ENCODE data around the gene POU3F2. TPM values are rescaled to one million over a fixed set of nuclear protein-coding genes. Genes with fewer than 3 reads are reported as not detected.
A peak's percentile ranks its signal among the peaks of the same experiment; 100 is the strongest.

The POU3F2 gene
- total and polyA plus RNA-seq, 2 donors (not counting 3 experiments of a cell fraction or from before 2014, with no cell fraction given) = not detected

DNA sequence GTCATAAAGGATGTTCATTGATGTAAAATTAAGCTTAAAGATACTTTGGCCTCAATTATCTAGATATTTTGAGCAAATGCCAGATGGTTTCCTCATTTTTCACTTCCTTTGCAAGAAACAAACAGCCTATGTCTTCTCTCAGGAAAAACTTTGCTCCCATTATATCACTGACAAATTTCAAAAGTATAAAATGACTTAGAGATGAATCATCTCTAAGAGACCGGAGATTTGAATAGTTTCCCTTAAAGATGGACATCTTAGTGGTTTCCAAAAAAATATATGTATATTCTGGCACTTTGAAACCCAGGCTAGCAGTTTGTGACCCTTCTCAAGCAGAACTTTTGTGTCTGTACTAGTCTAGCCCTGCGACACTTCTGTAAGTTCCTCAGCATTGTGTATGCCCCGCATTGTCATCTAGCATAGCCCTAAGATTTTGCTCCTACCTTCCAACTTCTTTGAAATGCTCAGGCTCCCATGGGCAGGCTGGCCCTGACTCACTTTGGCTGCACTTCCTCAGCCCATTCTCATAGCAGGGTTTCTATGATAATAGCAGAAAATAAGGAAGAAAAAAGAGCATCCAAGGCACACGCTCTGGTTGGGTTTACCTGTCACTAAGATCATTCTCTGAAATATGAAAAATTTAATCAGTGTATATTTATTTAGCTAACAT lies 25.7 kb upstream of the POU3F2 start:
- intact Hi-C loops (cut with micrococcal nuclease) (no loop called here), dilution Hi-C loops (cut with MboI; ENCODE audit: extremely low pct_ligation_motif_present, low sequenced_read_pairs) (no loop called here)
- H3K4me3 ChIP-seq (replicated peaks in 1 of 3; ENCODE audit: insufficient read depth in 1 of 3, low read depth in 1 of 3, low read length in 3 of 3) = no peak overlapping the region
- POLR2A ChIA-PET = interaction anchor here (0.7 kb wide), 1 partner anchor 1898 kb away, joined by 6 read pairs; no protein-coding TSS in a partner anchor
- no peak overlapping the region for H3K9ac ChIP-seq (replicated peaks; ENCODE audit: extremely low read depth, insufficient read depth, low read length)
- no peak overlapping the region for H2AFZ ChIP-seq (ENCODE audit: low read depth, low read length)
- no peaks in the 10 kb centered on the region for H3K36me3 ChIP-seq (ENCODE audit: control insufficient read depth in 2 of 2, extremely low read depth in 1 of 2, insufficient read depth in 2 of 2, low read length in 2 of 2)
- H3K79me2 ChIP-seq (ENCODE audit: control insufficient read depth, insufficient read depth, low read length) = no peaks in the 10 kb centered on the region
- peak overlapping the region; percentile 6 for H3K4me2 ChIP-seq (ENCODE audit: insufficient read depth, low read length)
- CTCF ChIA-PET = no interaction called here
- TF ChIP-seq POLR2AphosphoS5 (IDR thresholded peaks at IDR 0.05; ENCODE audit: insufficient read depth, low read depth, low read length) = no peak
- TF ChIP-seq FOS (IDR thresholded peaks at IDR 0.05; ENCODE audit: borderline replicate concordance, insufficient read depth, low read length) = peak; percentile 49
- TF ChIP-seq GATA2 (IDR thresholded peaks at IDR 0.05; ENCODE audit: insufficient read depth, insufficient read length, low read depth, low read length) = peak; percentile 52
- TF ChIP-seq MYC (IDR thresholded peaks at IDR 0.05; ENCODE audit: low read depth, low read length) = no peak
- no TSS peak for BruUV-seq (replicated peaks)
- no peaks in the 10 kb centered on the region for H3K27me3 ChIP-seq (ENCODE audit: control insufficient read depth in 2 of 2, insufficient read depth in 2 of 2, low read length in 2 of 2)
- H3K4me1 ChIP-seq (ENCODE audit: control insufficient read depth, extremely low read depth, insufficient read depth, low read length) = peaks cover 5% of the 10 kb centered on the region
- H3K9me1 ChIP-seq (replicated peaks; ENCODE audit: control insufficient read depth, extremely low read depth, insufficient read depth, low read length) = no peaks in the 10 kb centered on the region
- DNase-seq (ENCODE audit: low read depth, low spot score) (no peak), FAIRE-seq (no peak)
- no peak overlapping the region for H3K27ac ChIP-seq (ENCODE audit: insufficient read depth, low read depth, low read length)
- no peaks in the 10 kb centered on the region for H3K9me3 ChIP-seq (replicated peaks; ENCODE audit: control insufficient read depth, insufficient read depth, low read length)
- H4K20me1 ChIP-seq (replicated peaks; ENCODE audit: control insufficient read depth, extremely low read depth, insufficient read depth, low read length) = no peaks in the 10 kb centered on the region

DNA sequence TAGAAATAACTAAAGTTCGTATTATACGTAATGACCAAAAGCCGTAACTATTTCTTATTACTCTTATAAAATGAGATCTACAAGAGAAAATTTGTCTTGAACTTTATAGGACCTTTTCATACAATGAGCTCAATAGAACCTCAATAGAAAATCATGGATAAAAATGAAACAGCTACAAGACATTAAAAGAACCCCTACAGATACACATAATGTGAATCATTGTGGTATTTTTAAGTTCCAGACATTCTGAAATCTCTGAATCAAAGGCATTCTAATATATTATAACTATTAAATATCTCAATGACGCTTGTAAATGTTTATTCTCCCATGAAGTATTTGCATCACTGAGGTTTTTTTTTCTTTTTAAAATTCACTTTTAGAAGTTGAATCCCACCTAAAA lies 22.2 kb upstream of the POU3F2 start:
- no peak overlapping the region for H3K27ac ChIP-seq (ENCODE audit: insufficient read depth, low read depth, low read length)
- ChIA-PET POLR2A (no interaction called here), CTCF (interaction anchor here (0.6 to 1.2 kb wide), 2 partner anchors 22 to 307 kb away, joined by 3 read pairs; no protein-coding TSS in a partner anchor)
- no TSS peak for BruUV-seq (replicated peaks)
- peaks cover 0 to 3% of the 10 kb centered on the region in 2 experiments for H3K27me3 ChIP-seq (ENCODE audit: control insufficient read depth in 2 of 2, insufficient read depth in 2 of 2, low read length in 2 of 2)
- no peak overlapping the region for H3K9ac ChIP-seq (replicated peaks; ENCODE audit: extremely low read depth, insufficient read depth, low read length)
- H3K9me3 ChIP-seq (replicated peaks; ENCODE audit: control insufficient read depth, insufficient read depth, low read length) = no peaks in the 10 kb centered on the region
- DNase-seq (ENCODE audit: low read depth, low spot score) (no peak), FAIRE-seq (no peak)
- H4K20me1 ChIP-seq (replicated peaks; ENCODE audit: control insufficient read depth, extremely low read depth, insufficient read depth, low read length) = no peaks in the 10 kb centered on the region
- H3K9me1 ChIP-seq (replicated peaks; ENCODE audit: control insufficient read depth, extremely low read depth, insufficient read depth, low read length) = no peaks in the 10 kb centered on the region
- no peak overlapping the region for H3K4me3 ChIP-seq (replicated peaks in 1 of 3; ENCODE audit: insufficient read depth in 1 of 3, low read depth in 1 of 3, low read length in 3 of 3)
- TF ChIP-seq FOS (IDR thresholded peaks at IDR 0.05; ENCODE audit: borderline replicate concordance, insufficient read depth, low read length) = no peak
- TF ChIP-seq, protein P1, sequence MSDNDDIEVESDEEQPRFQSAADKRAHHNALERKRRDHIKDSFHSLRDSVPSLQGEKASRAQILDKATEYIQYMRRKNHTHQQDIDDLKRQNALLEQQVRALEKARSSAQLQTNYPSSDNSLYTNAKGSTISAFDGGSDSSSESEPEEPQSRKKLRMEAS (IDR thresholded peaks at IDR 0.05; ENCODE audit: insufficient read depth, insufficient read length) = no peak
- TF ChIP-seq, protein P2, sequence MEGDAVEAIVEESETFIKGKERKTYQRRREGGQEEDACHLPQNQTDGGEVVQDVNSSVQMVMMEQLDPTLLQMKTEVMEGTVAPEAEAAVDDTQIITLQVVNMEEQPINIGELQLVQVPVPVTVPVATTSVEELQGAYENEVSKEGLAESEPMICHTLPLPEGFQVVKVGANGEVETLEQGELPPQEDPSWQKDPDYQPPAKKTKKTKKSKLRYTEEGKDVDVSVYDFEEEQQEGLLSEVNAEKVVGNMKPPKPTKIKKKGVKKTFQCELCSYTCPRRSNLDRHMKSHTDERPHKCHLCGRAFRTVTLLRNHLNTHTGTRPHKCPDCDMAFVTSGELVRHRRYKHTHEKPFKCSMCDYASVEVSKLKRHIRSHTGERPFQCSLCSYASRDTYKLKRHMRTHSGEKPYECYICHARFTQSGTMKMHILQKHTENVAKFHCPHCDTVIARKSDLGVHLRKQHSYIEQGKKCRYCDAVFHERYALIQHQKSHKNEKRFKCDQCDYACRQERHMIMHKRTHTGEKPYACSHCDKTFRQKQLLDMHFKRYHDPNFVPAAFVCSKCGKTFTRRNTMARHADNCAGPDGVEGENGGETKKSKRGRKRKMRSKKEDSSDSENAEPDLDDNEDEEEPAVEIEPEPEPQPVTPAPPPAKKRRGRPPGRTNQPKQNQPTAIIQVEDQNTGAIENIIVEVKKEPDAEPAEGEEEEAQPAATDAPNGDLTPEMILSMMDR (IDR thresholded peaks at IDR 0.05; ENCODE audit: extremely low read depth in 1 of 2, insufficient read depth in 1 of 2, low read depth in 1 of 2, low read length in 2 of 2) = no peak
- no peak for TF ChIP-seq JUN (IDR thresholded peaks at IDR 0.05; ENCODE audit: borderline replicate concordance, insufficient read depth, insufficient read length, low read depth)
- no peak for TF ChIP-seq MYC (IDR thresholded peaks at IDR 0.05; ENCODE audit: low read depth, low read length)
- no peak for TF ChIP-seq POLR2AphosphoS5 (IDR thresholded peaks at IDR 0.05; ENCODE audit: insufficient read depth, low read depth, low read length)
- TF ChIP-seq EZH2 (IDR thresholded peaks at IDR 0.05; ENCODE audit: borderline replicate concordance, low read depth, low read length, severe bottlenecking) = no peak
- no peak for TF ChIP-seq GATA2 (IDR thresholded peaks at IDR 0.05; ENCODE audit: insufficient read depth, insufficient read length, low read depth, low read length)
- no peak for TF ChIP-seq POLR2A (IDR thresholded peaks at IDR 0.05; ENCODE audit: low read depth, low read length)
- peaks cover 5% of the 10 kb centered on the region for H3K4me1 ChIP-seq (ENCODE audit: control insufficient read depth, extremely low read depth, insufficient read depth, low read length)
- no peaks in the 10 kb centered on the region for H3K79me2 ChIP-seq (ENCODE audit: control insufficient read depth, insufficient read depth, low read length)
- no peak overlapping the region for H2AFZ ChIP-seq (ENCODE audit: low read depth, low read length)
- dilution Hi-C loops (cut with MboI; ENCODE audit: extremely low pct_ligation_motif_present, low sequenced_read_pairs) (no loop called here), intact Hi-C loops (cut with micrococcal nuclease) (no loop called here)
- H3K36me3 ChIP-seq (ENCODE audit: control insufficient read depth in 2 of 2, extremely low read depth in 1 of 2, insufficient read depth in 2 of 2, low read length in 2 of 2) = no peaks in the 10 kb centered on the region
- H3K4me2 ChIP-seq (ENCODE audit: insufficient read depth, low read length) = no peak overlapping the region

Data from endothelial cell of umbilical vein (primary cell).